HEK293 (cell line): ENCODE data around the gene DGKD.
A peak's percentile ranks its signal among the peaks of the same experiment; 100 is the strongest.

Experiments
- CTCF ChIA-PET: fragments of 350-600 bp; formaldehyde crosslinking; extraction: SDS; loops from one replicate; lab custom pipeline; 2021; ENCODE audit warnings: antibody characterized with exemption; lab: Yijun Ruan, JAX
- POLR2A ChIA-PET: fragments of 300-600 bp; formaldehyde crosslinking; extraction: SDS; loops from one replicate; lab custom pipeline; 2020; ENCODE audit warnings: antibody characterized with exemption, inconsistent platforms; lab: Yijun Ruan, JAX
- H3K27ac ChIP-seq: fragments of 200-500 bp; sonication (Bioruptor generic); 2 replicates; pipeline ENCODE4 v1.5.1; 2014; ENCODE audit warnings: low read depth, low read length, control low read depth, inconsistent platforms; ENCODE audit errors: extremely low read depth
- H3K36me3 ChIP-seq, 2 experiments: fragments of 200-500 bp in 1 of 2; sonication (Bioruptor generic) in 1 of 2; 1 replicate in 1 of 2; 2 replicates in 1 of 2; pipeline ENCODE4 v1.5.1; 2014 to 2017; ENCODE audit warnings: inconsistent platforms in 2 of 2, low read length in 2 of 2; ENCODE audit not compliant: control insufficient read depth in 2 of 2, insufficient read depth in 1 of 2
- H3K4me1 ChIP-seq: fragments of 200-500 bp; sonication (Bioruptor generic); 2 replicates; pipeline ENCODE4 v1.5.1; 2014; ENCODE audit warnings: mild to moderate bottlenecking, low read length, inconsistent platforms; ENCODE audit not compliant: control insufficient read depth, insufficient read depth
- H3K4me3 ChIP-seq: 2 replicates; pipeline ENCODE4 v1.5.1; 2011; ENCODE audit warnings: low read depth, mild to moderate bottlenecking, control low read depth, low read length, moderate library complexity
- H3K9me3 ChIP-seq: fragments of 200-500 bp; sonication (Bioruptor generic); 2 replicates; pipeline ENCODE4 v1.5.1; 2014; ENCODE audit warnings: low read depth, low read length, inconsistent platforms; ENCODE audit not compliant: control insufficient read depth, insufficient read depth
- HOXD13 ChIP-seq: sonication (generic); formaldehyde crosslinking; IDR thresholded peaks from 2 replicates; pipeline ENCODE4 v1.8.0; 2022; ENCODE audit warnings: missing genetic modification reagents, borderline replicate concordance
- KLF1 ChIP-seq: fragments of 450-650 bp; formaldehyde crosslinking; IDR thresholded peaks from 2 replicates; pipeline ENCODE4 v1.5.1; 2016; ENCODE audit warnings: missing biosample characterization, missing genetic modification characterization
- SP2 ChIP-seq: fragments of 450-650 bp; formaldehyde crosslinking; IDR thresholded peaks from 2 replicates; pipeline ENCODE4 v1.5.1; 2016; ENCODE audit warnings: missing biosample characterization, missing genetic modification characterization
- ZFHX2 ChIP-seq: fragments of 450-650 bp; formaldehyde crosslinking; conservative IDR thresholded peaks from 2 replicates; pipeline ENCODE4 v1.5.1; 2016; ENCODE audit warnings: missing biosample characterization, missing genetic modification characterization
- ZNF112 ChIP-seq: fragments of 450-650 bp; formaldehyde crosslinking; IDR thresholded peaks from 2 replicates; pipeline ENCODE4 v1.5.0; 2017; ENCODE audit warnings: missing biosample characterization, missing genetic modification characterization
- ZNF175 ChIP-seq: fragments of 450-650 bp; formaldehyde crosslinking; IDR thresholded peaks from 2 replicates; pipeline ENCODE4 v1.5.1; 2016; ENCODE audit warnings: missing biosample characterization, missing genetic modification characterization
- ZNF221 ChIP-seq: fragments of 450-650 bp; formaldehyde crosslinking; IDR thresholded peaks from 2 replicates; pipeline ENCODE4 v1.5.1; 2017; ENCODE audit warnings: missing biosample characterization, missing genetic modification characterization, borderline replicate concordance
- ZNF223 ChIP-seq: fragments of 450-650 bp; formaldehyde crosslinking; IDR thresholded peaks from 2 replicates; pipeline ENCODE4 v1.5.1; 2016; ENCODE audit warnings: missing biosample characterization, missing genetic modification characterization
- ZNF341 ChIP-seq: fragments of 450-650 bp; formaldehyde crosslinking; IDR thresholded peaks from 2 replicates; pipeline ENCODE4; 2016; ENCODE audit warnings: low read depth, missing biosample characterization, missing genetic modification characterization
- ZNF404 ChIP-seq: fragments of 450-650 bp; formaldehyde crosslinking; IDR thresholded peaks from 2 replicates; pipeline ENCODE4 v1.5.1; 2017; ENCODE audit warnings: missing biosample characterization, missing genetic modification characterization
- ZNF473 ChIP-seq: fragments of 450-650 bp; formaldehyde crosslinking; IDR thresholded peaks from 2 replicates; pipeline ENCODE4 v1.5.1; 2017; ENCODE audit warnings: missing biosample characterization, missing genetic modification characterization
- ZNF560 ChIP-seq: fragments of 450-650 bp; formaldehyde crosslinking; IDR thresholded peaks from 2 replicates; pipeline ENCODE4 v1.5.1; 2017; ENCODE audit warnings: missing biosample characterization, missing genetic modification characterization, borderline replicate concordance
- ZNF596 ChIP-seq: fragments of 450-650 bp; IDR thresholded peaks from 2 replicates; pipeline ENCODE4 v1.5.0; 2018; ENCODE audit warnings: missing biosample characterization, mild to moderate bottlenecking, missing genetic modification characterization, moderate library complexity
- ZNF600 ChIP-seq: fragments of 450-650 bp; formaldehyde crosslinking; IDR thresholded peaks from 2 replicates; pipeline ENCODE4 v1.5.1; 2016; ENCODE audit warnings: missing biosample characterization, missing genetic modification characterization
- ZNF677 ChIP-seq: fragments of 450-650 bp; IDR thresholded peaks from 2 replicates; pipeline ENCODE4 v1.5.0; 2018; ENCODE audit warnings: missing biosample characterization, mild to moderate bottlenecking, missing genetic modification characterization, moderate library complexity
- ZNF843 ChIP-seq: fragments of 450-650 bp; formaldehyde crosslinking; IDR thresholded peaks from 2 replicates; pipeline ENCODE4 v1.5.1; 2016; ENCODE audit warnings: missing biosample characterization, missing genetic modification characterization
- TF ChIP-seq, protein P1 (sequence below): fragments of 450-650 bp; formaldehyde crosslinking; IDR thresholded peaks from 2 replicates; pipeline ENCODE4 v1.5.1; 2016; ENCODE audit warnings: missing biosample characterization, missing genetic modification characterization
- TF ChIP-seq, protein P2 (sequence below): fragments of 450-650 bp; formaldehyde crosslinking; IDR thresholded peaks from 2 replicates; pipeline ENCODE4 v1.5.1; 2017; ENCODE audit warnings: missing biosample characterization, missing genetic modification characterization
- TF ChIP-seq, protein P3 (sequence below): fragments of 450-650 bp; formaldehyde crosslinking; IDR thresholded peaks from 2 replicates; pipeline ENCODE4 v1.5.1; 2016; ENCODE audit warnings: missing biosample characterization, missing genetic modification characterization
- TF ChIP-seq, protein P4 (sequence below): fragments of 450-650 bp; formaldehyde crosslinking; IDR thresholded peaks from 2 replicates; pipeline ENCODE4 v1.5.1; 2016; ENCODE audit warnings: missing biosample characterization, missing genetic modification characterization
- TF ChIP-seq, protein P5 (sequence below): fragments of 450-650 bp; formaldehyde crosslinking; conservative IDR thresholded peaks from 2 replicates; pipeline ENCODE4 v1.5.1; 2016; ENCODE audit warnings: low read depth, missing biosample characterization, missing genetic modification characterization

The DGKD gene

DNA sequence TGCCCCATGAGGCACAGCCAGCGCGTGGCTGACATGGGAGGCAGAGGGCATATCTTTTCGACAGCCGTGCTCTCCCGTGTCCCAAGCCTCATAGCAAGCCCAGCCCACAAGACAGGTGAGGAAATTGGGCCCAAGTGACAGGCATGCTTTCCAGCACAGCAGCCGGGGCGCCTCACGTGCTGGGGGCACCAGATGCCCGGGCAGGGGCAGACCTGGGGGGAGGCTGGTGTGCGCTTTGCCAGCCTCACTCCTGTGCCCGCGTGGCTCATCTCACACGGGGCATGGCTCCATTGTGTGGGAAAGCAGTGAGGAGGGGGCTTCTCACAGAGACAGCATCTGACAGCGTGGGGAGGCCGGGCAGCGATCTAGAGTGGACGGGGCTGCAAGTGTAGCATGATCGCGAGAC, 119.1 kb downstream of the DGKD start:
- Histone ChIP-seq H3K27ac (no peak overlapping the region), H3K9me3 (no peaks in the 10 kb centered on the region)
- no peak for TF ChIP-seq ZNF843 (tag by site-specific recombination)
- TF ChIP-seq, protein P1, sequence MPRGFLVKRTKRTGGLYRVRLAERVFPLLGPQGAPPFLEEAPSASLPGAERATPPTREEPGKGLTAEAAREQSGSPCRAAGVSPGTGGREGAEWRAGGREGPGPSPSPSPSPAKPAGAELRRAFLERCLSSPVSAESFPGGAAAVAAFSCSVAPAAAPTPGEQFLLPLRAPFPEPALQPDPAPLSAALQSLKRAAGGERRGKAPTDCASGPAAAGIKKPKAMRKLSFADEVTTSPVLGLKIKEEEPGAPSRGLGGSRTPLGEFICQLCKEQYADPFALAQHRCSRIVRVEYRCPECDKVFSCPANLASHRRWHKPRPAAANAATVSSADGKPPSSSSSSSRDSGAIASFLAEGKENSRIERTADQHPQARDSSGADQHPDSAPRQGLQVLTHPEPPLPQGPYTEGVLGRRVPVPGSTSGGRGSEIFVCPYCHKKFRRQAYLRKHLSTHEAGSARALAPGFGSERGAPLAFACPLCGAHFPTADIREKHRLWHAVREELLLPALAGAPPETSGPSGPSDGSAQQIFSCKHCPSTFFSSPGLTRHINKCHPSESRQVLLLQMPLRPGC (tag by site-specific recombination) = no peak
- TF ChIP-seq, protein P2, sequence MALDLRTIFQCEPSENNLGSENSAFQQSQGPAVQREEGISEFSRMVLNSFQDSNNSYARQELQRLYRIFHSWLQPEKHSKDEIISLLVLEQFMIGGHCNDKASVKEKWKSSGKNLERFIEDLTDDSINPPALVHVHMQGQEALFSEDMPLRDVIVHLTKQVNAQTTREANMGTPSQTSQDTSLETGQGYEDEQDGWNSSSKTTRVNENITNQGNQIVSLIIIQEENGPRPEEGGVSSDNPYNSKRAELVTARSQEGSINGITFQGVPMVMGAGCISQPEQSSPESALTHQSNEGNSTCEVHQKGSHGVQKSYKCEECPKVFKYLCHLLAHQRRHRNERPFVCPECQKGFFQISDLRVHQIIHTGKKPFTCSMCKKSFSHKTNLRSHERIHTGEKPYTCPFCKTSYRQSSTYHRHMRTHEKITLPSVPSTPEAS = no peak
- TF ChIP-seq ZNF677 (tag by site-specific recombination) = no peak
- TF ChIP-seq, protein P3, sequence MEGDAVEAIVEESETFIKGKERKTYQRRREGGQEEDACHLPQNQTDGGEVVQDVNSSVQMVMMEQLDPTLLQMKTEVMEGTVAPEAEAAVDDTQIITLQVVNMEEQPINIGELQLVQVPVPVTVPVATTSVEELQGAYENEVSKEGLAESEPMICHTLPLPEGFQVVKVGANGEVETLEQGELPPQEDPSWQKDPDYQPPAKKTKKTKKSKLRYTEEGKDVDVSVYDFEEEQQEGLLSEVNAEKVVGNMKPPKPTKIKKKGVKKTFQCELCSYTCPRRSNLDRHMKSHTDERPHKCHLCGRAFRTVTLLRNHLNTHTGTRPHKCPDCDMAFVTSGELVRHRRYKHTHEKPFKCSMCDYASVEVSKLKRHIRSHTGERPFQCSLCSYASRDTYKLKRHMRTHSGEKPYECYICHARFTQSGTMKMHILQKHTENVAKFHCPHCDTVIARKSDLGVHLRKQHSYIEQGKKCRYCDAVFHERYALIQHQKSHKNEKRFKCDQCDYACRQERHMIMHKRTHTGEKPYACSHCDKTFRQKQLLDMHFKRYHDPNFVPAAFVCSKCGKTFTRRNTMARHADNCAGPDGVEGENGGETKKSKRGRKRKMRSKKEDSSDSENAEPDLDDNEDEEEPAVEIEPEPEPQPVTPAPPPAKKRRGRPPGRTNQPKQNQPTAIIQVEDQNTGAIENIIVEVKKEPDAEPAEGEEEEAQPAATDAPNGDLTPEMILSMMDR = no peak
- TF ChIP-seq ZNF404 (tag by site-specific recombination) = no peak
- no peak for TF ChIP-seq ZNF341
- TF ChIP-seq, all 188 proteins: peak for 0
- CTCF ChIA-PET = interaction anchor here (0.6 to 0.7 kb wide), 2 partner anchors 58 to 194 kb away, joined by 3 to 5 read pairs; no protein-coding TSS in a partner anchor
- Histone ChIP-seq H3K36me3 (peaks cover 0 to 59% of the 10 kb centered on the region in 2 experiments; a peak in 1 of 3 replicates), H3K4me3 (no peak overlapping the region), H3K4me1 (no peaks in the 10 kb centered on the region)
- POLR2A ChIA-PET = no interaction called here

DNA sequence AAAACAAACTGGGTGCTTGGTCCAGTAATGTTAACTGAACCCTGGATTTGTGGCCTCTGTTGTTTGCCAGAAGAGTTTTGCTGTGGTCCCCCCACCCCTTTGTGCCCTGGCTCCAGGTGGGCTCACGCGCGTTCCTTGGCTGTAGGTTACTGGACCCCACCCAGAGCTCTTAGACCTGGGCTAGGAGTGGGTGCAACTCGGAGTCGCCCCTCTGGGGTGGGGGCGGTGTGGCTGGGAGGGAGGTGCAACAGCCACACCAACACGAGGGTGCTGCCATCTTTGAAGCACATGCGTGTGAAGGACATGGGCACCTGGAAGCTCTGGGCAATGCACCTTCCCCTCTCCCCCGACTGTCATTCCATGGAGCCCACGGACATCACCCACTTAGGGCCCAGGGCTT, 119.6 kb downstream of the DGKD start:
- Histone ChIP-seq H3K9me3 (no peaks in the 10 kb centered on the region), H3K27ac (no peak overlapping the region), H3K36me3 (peaks cover 0 to 59% of the 10 kb centered on the region in 2 experiments; a peak in 1 of 3 replicates), H3K4me3 (no peak overlapping the region), H3K4me1 (no peaks in the 10 kb centered on the region)
- POLR2A ChIA-PET = no interaction called here
- TF ChIP-seq ZNF341 (0 out of 2 replicates have a peak, but pooled peaks have one; percentile 9), ZNF221 (tag by site-specific recombination) (no peak)
- CTCF ChIA-PET = no interaction called here

DNA sequence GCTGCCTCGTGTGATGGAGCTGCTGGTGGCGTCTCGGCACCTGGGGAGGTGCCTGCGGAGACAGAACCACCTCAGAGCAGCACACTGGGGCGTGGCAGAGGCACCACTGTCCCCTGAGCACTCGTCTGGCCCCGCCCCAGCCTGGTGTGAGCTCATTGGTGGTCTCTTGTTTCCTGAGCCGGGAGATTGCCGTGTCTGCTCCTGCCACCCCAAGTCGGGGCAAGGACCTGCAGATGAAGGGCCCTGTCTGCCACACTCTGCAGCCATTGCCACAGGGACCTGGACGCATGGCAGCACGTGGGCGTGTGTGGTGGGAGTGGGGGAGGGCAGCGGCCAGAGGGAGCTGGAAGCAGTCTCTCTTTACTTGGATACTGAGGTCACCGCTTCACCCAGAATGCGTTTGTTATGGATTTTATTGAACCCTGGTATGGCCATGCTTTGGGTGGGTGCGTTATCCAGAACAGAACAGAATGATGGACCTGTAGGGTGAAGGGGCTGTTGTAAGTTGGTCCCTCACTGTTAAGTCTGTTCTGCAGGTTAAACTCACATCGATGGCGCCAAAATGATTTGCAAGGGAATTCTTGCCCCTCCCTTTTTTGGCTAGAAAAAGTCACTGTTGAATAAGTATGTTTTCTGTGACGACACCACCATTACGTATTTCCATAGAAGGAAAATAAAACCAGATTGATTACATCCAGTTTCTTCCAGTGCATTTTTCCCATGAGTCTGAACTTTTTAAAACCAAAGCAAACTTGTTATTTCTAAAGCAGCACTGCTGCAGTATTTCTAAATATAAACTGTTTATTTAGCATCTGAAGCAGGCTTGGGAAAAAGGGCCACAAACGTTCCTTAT, 120.2 kb downstream of the DGKD start:
- ChIA-PET POLR2A (no interaction called here), CTCF (no interaction called here)
- H3K27ac ChIP-seq = no peak overlapping the region
- H3K9me3 ChIP-seq = no peaks in the 10 kb centered on the region
- peaks cover 0 to 55% of the 10 kb centered on the region in 2 experiments; a peak in 1 of 3 replicates for H3K36me3 ChIP-seq
- no peak overlapping the region for H3K4me3 ChIP-seq
- no peaks in the 10 kb centered on the region for H3K4me1 ChIP-seq
- TF ChIP-seq ZNF175 (tag by site-specific recombination) = no peak
- 0 out of 2 replicates have a peak, but pooled peaks have one; percentile 21 for TF ChIP-seq ZNF600 (tag by site-specific recombination)
- TF ChIP-seq, protein P4, sequence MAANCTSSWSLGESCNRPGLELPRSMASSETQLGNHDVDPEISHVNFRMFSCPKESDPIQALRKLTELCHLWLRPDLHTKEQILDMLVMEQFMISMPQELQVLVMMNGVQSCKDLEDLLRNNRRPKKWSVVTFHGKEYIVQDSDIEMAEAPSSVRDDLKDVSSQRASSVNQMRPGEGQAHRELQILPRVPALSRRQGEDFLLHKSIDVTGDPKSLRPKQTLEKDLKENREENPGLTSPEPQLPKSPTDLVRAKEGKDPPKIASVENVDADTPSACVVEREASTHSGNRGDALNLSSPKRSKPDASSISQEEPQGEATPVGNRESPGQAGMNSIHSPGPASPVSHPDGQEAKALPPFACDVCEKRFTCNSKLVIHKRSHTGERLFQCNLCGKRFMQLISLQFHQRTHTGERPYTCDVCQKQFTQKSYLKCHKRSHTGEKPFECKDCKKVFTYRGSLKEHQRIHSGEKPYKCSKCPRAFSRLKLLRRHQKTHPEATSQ (tag by site-specific recombination) = no peak
- TF ChIP-seq ZNF560 = no peak
- no peak for TF ChIP-seq HOXD13 (CRISPR knock-in tag)
- no peak for TF ChIP-seq ZNF596 (tag by site-specific recombination)
- no peak for TF ChIP-seq ZNF112 (tag by site-specific recombination)
- no peak for TF ChIP-seq ZNF473 (tag by site-specific recombination)
- TF ChIP-seq KLF1 = peak; percentile 27; the same call in 1 of the 2 replicates
- TF ChIP-seq ZNF341 = 0 out of 2 replicates have a peak, but pooled peaks have one; percentile 2
- TF ChIP-seq ZFHX2 (tag by site-specific recombination) = peak; percentile 72
- TF ChIP-seq, protein P5, sequence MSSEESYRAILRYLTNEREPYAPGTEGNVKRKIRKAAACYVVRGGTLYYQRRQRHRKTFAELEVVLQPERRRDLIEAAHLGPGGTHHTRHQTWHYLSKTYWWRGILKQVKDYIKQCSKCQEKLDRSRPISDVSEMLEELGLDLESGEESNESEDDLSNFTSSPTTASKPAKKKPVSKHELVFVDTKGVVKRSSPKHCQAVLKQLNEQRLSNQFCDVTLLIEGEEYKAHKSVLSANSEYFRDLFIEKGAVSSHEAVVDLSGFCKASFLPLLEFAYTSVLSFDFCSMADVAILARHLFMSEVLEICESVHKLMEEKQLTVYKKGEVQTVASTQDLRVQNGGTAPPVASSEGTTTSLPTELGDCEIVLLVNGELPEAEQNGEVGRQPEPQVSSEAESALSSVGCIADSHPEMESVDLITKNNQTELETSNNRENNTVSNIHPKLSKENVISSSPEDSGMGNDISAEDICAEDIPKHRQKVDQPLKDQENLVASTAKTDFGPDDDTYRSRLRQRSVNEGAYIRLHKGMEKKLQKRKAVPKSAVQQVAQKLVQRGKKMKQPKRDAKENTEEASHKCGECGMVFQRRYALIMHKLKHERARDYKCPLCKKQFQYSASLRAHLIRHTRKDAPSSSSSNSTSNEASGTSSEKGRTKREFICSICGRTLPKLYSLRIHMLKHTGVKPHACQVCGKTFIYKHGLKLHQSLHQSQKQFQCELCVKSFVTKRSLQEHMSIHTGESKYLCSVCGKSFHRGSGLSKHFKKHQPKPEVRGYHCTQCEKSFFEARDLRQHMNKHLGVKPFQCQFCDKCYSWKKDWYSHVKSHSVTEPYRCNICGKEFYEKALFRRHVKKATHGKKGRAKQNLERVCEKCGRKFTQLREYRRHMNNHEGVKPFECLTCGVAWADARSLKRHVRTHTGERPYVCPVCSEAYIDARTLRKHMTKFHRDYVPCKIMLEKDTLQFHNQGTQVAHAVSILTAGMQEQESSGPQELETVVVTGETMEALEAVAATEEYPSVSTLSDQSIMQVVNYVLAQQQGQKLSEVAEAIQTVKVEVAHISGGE = no peak
- no peak for TF ChIP-seq ZNF223
- TF ChIP-seq SP2 (tag by site-specific recombination) = no peak
